Breast epithelium (tissue), 3 donors: ENCODE measurements around the gene SNTB2.

Experiments
- CTCF ChIP-seq, 3 donors: fragments of 450-650 bp; IDR thresholded peaks; one replicate each; pipeline ENCODE4 v1.5.1; 2016 to 2017; ENCODE audit warnings: antibody characterized with exemption in 3 of 3, mild to moderate bottlenecking in 3 of 3, moderate library complexity in 3 of 3
- POLR2AphosphoS5 ChIP-seq, 3 donors: sonication (generic); formaldehyde crosslinking; IDR thresholded peaks; one replicate each; pipeline ENCODE4 v1.6.1; 2017; ENCODE audit warnings: antibody characterized with exemption in 3 of 3

GRCh38 chr16:69274699-69275235, 87.8 kb downstream of the SNTB2 start:
- no peak for TF ChIP-seq POLR2AphosphoS5 (IDR thresholded peaks at IDR 0.05)
- no peak for TF ChIP-seq CTCF (IDR thresholded peaks at IDR 0.05)
